Activated CD4-positive, alpha-beta T cell treated with anti-CD3 and anti-CD28 coated beads, Interleukin-2, amount 10 ng/mL, durations not matched to agents 24 days and 14 days (primary cell): Measurements from ENCODE around the gene LIN28B. TPM values are rescaled to one million over a fixed set of nuclear protein-coding genes. Genes with fewer than 3 reads are reported as not detected.
"Not testable (repeated sequence)": the region's sequence is repeated elsewhere in the genome, so short reads cannot be mapped to it uniquely, and the experiment has no call there.

Source experiments
- DNase-seq: peaks from one replicate; pipeline ENCODE4 v3.0.0; 2022
- H3K27ac Mint-ChIP-seq: one replicate; pipeline ENCODE4 v1.8.0; 2022; ENCODE audit warnings: mild to moderate bottlenecking, mixed read lengths
- H3K27me3 Mint-ChIP-seq: one replicate; pipeline ENCODE4 v1.8.0; 2022; ENCODE audit warnings: mixed read lengths
- H3K36me3 Mint-ChIP-seq: one replicate; pipeline ENCODE4 v1.8.0; 2022; ENCODE audit warnings: low read depth, mild to moderate bottlenecking, mixed read lengths
- H3K4me1 Mint-ChIP-seq: one replicate; pipeline ENCODE4 v1.8.0; 2021; ENCODE audit warnings: mixed read lengths
- H3K4me3 Mint-ChIP-seq: one replicate; pipeline ENCODE4 v1.8.0; 2022; ENCODE audit warnings: mild to moderate bottlenecking, moderate library complexity, mixed read lengths
- H3K9me3 Mint-ChIP-seq: one replicate; pipeline ENCODE4 v1.8.0; 2021; ENCODE audit warnings: mixed read lengths
- intact Hi-C: fragments of 100-400 bp; cut with micrococcal nuclease; formaldehyde crosslinking; loops from one replicate; pipeline ENCODE4 v1.15.1; 2023
- total RNA-seq: library from RNA; stranded (reverse); gene quantifications from 2 replicates; pipeline ENCODE4 v1.2.3, GENCODE V29; 2022

Gene LIN28B
- total RNA-seq, 1 donor from 2014 or later, result not detected

- peaks cover 27% of the 10 kb centered on the region for H3K27me3 Mint-ChIP-seq
- H3K4me3 Mint-ChIP-seq, H3K9me3 Mint-ChIP-seq, H3K27ac Mint-ChIP-seq, H3K4me1 Mint-ChIP-seq, DNase-seq, H3K36me3 Mint-ChIP-seq: not testable (repeated sequence)
- intact Hi-C loops, result loop anchor here (5.0 kb wide), 1 partner anchor 134 kb away; no protein-coding TSS in a partner anchor
Measured at GRCh38 chr6:105076418-105076817, 119.5 kb downstream of the LIN28B start.

GRCh38 chr6:105077596-105078385 is 120.9 kb downstream of the LIN28B start:
- no peak for DNase-seq
- Mint-ChIP-seq H3K36me3 (no peaks in the 10 kb centered on the region), H3K4me1 (no peaks in the 10 kb centered on the region), H3K27me3 (peaks cover 30% of the 10 kb centered on the region), H3K27ac (no peak overlapping the region), H3K9me3 (no peaks in the 10 kb centered on the region), H3K4me3 (no peak overlapping the region)
- intact Hi-C loops, result loop anchor here (1.0 to 5.0 kb wide), 4 partner anchors 135 to 394 kb away; partner anchors contain the start of gene HACE1

- Mint-ChIP-seq H3K36me3 (no peaks in the 10 kb centered on the region), H3K4me1 (no peaks in the 10 kb centered on the region), H3K9me3 (no peaks in the 10 kb centered on the region), H3K27ac (no peak overlapping the region), H3K27me3 (peaks cover 30% of the 10 kb centered on the region), H3K4me3 (no peak overlapping the region)
- intact Hi-C loops, result loop anchor here (1.0 to 5.0 kb wide), 4 partner anchors 136 to 395 kb away; partner anchors contain the start of gene HACE1
- DNase-seq, result no peak
Measured at GRCh38 chr6:105078386-105078708, 121.4 kb downstream of the LIN28B start.

GRCh38 chr6:105080279-105080678 is 123.4 kb downstream of the LIN28B start:
- no peaks in the 10 kb centered on the region for H3K36me3 Mint-ChIP-seq
- H3K4me1 Mint-ChIP-seq, result no peaks in the 10 kb centered on the region
- H3K4me3 Mint-ChIP-seq, result no peak overlapping the region
- intact Hi-C loops, result no loop called here
- peaks cover 26% of the 10 kb centered on the region for H3K27me3 Mint-ChIP-seq
- H3K9me3 Mint-ChIP-seq, result no peaks in the 10 kb centered on the region
- no peak for DNase-seq
- no peak overlapping the region for H3K27ac Mint-ChIP-seq

GRCh38 chr6:105081662-105082061 is 124.8 kb downstream of the LIN28B start:
- H3K4me3 Mint-ChIP-seq, intact Hi-C loops, H3K9me3 Mint-ChIP-seq, DNase-seq, H3K4me1 Mint-ChIP-seq, H3K27ac Mint-ChIP-seq, H3K36me3 Mint-ChIP-seq: not testable (repeated sequence)
- H3K27me3 Mint-ChIP-seq, result peaks cover 26% of the 10 kb centered on the region

- peak; percentile 77 for DNase-seq
- Mint-ChIP-seq H3K4me1 (no peaks in the 10 kb centered on the region), H3K4me3 (no peak overlapping the region), H3K36me3 (no peaks in the 10 kb centered on the region), H3K27me3 (peaks cover 4% of the 10 kb centered on the region), H3K9me3 (no peaks in the 10 kb centered on the region), H3K27ac (no peak overlapping the region)
- intact Hi-C loops, result loop anchor here (1.0 kb wide), 2 partner anchors 316 to 337 kb away; partner anchors contain the start of gene PREP
Measured at GRCh38 chr6:105087571-105088211, 130.8 kb downstream of the LIN28B start.

- H3K9me3 Mint-ChIP-seq, result no peaks in the 10 kb centered on the region
- H3K4me1 Mint-ChIP-seq, result no peaks in the 10 kb centered on the region
- intact Hi-C loops, result no loop called here
- H3K36me3 Mint-ChIP-seq, result no peaks in the 10 kb centered on the region
- H3K27ac Mint-ChIP-seq, result no peak overlapping the region
- peaks cover 2% of the 10 kb centered on the region for H3K27me3 Mint-ChIP-seq
- H3K4me3 Mint-ChIP-seq, result no peak overlapping the region
- no peak for DNase-seq
Measured at GRCh38 chr6:105091140-105091829, 134.4 kb downstream of the LIN28B start.

- intact Hi-C loops, result no loop called here
Measured at GRCh38 chr6:105094133-105094640, 137.3 kb downstream of the LIN28B start.

GRCh38 chr6:105095139-105095538 is 138.2 kb downstream of the LIN28B start:
- Mint-ChIP-seq H3K27me3 (peaks cover 4% of the 10 kb centered on the region), H3K27ac (no peak overlapping the region), H3K4me1 (no peaks in the 10 kb centered on the region), H3K36me3 (no peaks in the 10 kb centered on the region), H3K9me3 (no peaks in the 10 kb centered on the region), H3K4me3 (no peak overlapping the region)
- no peak for DNase-seq
- intact Hi-C loops, result no loop called here

More at GRCh38 chr6:105094133-105094640, 137.3 kb downstream of the LIN28B start:
- no peak overlapping the region for H3K27ac Mint-ChIP-seq
- H3K9me3 Mint-ChIP-seq, result no peaks in the 10 kb centered on the region
- H3K27me3 Mint-ChIP-seq, result peaks cover 4% of the 10 kb centered on the region
- H3K4me3 Mint-ChIP-seq, result no peak overlapping the region
- DNase-seq, result no peak
- H3K4me1 Mint-ChIP-seq, result no peaks in the 10 kb centered on the region
- H3K36me3 Mint-ChIP-seq, result no peaks in the 10 kb centered on the region

GRCh38 chr6:105097288-105097687 is 140.4 kb downstream of the LIN28B start:
- H3K27ac Mint-ChIP-seq, result no peak overlapping the region
- no peaks in the 10 kb centered on the region for H3K4me1 Mint-ChIP-seq
- H3K27me3 Mint-ChIP-seq, result peaks cover 6% of the 10 kb centered on the region
- no peak for DNase-seq
- intact Hi-C loops, result no loop called here
- H3K36me3 Mint-ChIP-seq, result no peaks in the 10 kb centered on the region
- H3K9me3 Mint-ChIP-seq, result no peaks in the 10 kb centered on the region
- no peak overlapping the region for H3K4me3 Mint-ChIP-seq

- Mint-ChIP-seq H3K27me3 (peaks cover 10% of the 10 kb centered on the region), H3K27ac (no peak overlapping the region), H3K4me3 (no peak overlapping the region), H3K9me3 (no peaks in the 10 kb centered on the region), H3K36me3 (no peaks in the 10 kb centered on the region), H3K4me1 (no peaks in the 10 kb centered on the region)
- no peak for DNase-seq
- intact Hi-C loops, result no loop called here
Measured at GRCh38 chr6:105099371-105099770, 142.5 kb downstream of the LIN28B start.

GRCh38 chr6:105102186-105102585 is 145.3 kb downstream of the LIN28B start:
- no peaks in the 10 kb centered on the region for H3K4me1 Mint-ChIP-seq
- no peaks in the 10 kb centered on the region for H3K9me3 Mint-ChIP-seq
- H3K27ac Mint-ChIP-seq, result no peak overlapping the region
- intact Hi-C loops, result no loop called here
- no peaks in the 10 kb centered on the region for H3K36me3 Mint-ChIP-seq
- H3K27me3 Mint-ChIP-seq, result peaks cover 13% of the 10 kb centered on the region
- no peak overlapping the region for H3K4me3 Mint-ChIP-seq
- no peak for DNase-seq

GRCh38 chr6:105105094-105105493 is 148.2 kb downstream of the LIN28B start:
- Mint-ChIP-seq H3K27me3 (peaks cover 15% of the 10 kb centered on the region), H3K4me3 (no peak overlapping the region), H3K9me3 (no peaks in the 10 kb centered on the region), H3K27ac (no peak overlapping the region), H3K4me1 (no peaks in the 10 kb centered on the region), H3K36me3 (no peaks in the 10 kb centered on the region)
- intact Hi-C loops, result no loop called here
- DNase-seq, result no peak

GRCh38 chr6:105106260-105106659 is 149.4 kb downstream of the LIN28B start:
- intact Hi-C loops, result no loop called here
- Mint-ChIP-seq H3K36me3 (no peaks in the 10 kb centered on the region), H3K4me1 (no peaks in the 10 kb centered on the region), H3K27me3 (peaks cover 17% of the 10 kb centered on the region), H3K4me3 (no peak overlapping the region), H3K27ac (no peak overlapping the region), H3K9me3 (no peaks in the 10 kb centered on the region)
- no peak for DNase-seq
